ENCODE measurements around the gene DGKK. TPM values are rescaled to one million over a fixed set of nuclear protein-coding genes. Genes with fewer than 3 reads are reported as not detected.

The DGKK gene, protein sequence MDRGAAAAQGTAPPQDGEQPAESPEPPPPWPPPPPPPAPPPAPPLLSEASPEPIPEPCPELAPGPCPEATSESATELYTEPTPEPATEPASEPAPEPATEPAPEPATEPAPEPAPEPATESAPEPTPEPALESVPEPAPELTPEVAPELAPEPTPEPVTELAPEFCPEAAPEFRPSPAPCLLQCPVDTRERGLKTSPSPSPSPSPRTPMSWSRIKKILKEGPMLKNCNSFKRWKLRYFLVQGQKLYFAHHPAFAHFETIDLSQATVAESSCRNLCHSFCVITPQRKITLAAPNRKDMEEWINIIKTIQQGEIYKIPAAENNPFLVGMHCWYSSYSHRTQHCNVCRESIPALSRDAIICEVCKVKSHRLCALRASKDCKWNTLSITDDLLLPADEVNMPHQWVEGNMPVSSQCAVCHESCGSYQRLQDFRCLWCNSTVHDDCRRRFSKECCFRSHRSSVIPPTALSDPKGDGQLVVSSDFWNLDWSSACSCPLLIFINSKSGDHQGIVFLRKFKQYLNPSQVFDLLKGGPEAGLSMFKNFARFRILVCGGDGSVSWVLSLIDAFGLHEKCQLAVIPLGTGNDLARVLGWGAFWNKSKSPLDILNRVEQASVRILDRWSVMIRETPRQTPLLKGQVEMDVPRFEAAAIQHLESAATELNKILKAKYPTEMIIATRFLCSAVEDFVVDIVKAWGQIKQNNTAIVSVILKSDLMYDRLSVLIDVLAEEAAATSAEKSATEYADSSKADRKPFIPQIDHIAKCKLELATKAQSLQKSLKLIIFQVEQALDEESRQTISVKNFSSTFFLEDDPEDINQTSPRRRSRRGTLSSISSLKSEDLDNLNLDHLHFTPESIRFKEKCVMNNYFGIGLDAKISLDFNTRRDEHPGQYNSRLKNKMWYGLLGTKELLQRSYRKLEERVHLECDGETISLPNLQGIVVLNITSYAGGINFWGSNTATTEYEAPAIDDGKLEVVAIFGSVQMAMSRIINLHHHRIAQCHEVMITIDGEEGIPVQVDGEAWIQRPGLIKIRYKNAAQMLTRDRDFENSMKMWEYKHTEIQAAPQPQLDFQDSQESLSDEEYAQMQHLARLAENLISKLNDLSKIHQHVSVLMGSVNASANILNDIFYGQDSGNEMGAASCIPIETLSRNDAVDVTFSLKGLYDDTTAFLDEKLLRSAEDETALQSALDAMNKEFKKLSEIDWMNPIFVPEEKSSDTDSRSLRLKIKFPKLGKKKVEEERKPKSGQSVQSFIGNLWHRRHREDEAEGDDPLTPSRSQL
- not detected in 2 replicates for total RNA-seq (2014; rRNA removed; shearing (Covaris generic))

DNA sequence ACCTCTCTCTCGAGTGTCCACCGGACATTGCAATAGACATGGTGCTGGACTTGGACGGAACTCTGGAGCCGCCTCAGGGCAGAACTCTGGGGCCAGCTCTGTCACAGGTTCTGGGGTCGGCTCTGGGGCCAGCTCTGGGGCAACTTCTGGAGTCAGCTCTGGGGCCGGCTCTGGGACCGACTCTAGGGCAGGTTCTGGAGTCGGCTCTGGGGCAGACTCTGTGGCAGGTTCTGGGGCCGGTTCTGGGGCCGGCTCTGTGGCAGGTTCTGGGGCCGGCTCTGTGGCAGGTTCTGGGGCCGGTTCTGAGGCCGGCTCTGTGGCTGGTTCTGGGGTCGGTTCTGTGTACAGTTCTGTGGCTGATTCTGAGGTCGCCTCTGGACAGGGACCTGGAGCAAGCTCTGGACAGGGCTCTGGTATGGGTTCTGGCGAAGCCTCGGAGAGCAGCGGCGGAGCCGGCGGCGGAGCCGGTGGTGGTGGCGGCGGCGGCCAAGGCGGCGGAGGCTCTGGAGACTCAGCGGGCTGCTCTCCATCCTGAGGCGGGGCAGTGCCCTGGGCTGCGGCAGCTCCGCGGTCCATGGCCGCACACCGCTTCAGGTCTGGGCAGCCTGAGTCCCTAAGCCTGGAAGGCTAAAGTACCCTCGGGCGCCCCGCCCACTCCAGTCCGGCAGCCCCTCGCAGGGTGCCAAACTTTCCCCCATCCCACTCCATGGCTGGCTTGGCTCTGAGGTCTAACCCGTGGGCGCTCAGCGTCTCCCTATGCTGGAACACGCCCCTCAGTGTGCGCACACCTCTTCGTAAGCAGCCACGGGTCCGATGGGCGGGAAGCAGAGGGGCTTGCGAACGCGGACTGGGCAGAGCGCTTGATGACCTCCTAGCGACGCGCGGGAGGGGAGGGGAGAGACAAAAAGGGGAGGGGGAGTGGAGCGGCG, at the start of gene DGKK:
Gene DGKK (minus strand): TSS at position 723 of the 929 bp plus-strand sequence. CDS start 147 bp downstream, at position 576.
- no peak for DNase-seq (ENCODE audit: low spot score)

DNA sequence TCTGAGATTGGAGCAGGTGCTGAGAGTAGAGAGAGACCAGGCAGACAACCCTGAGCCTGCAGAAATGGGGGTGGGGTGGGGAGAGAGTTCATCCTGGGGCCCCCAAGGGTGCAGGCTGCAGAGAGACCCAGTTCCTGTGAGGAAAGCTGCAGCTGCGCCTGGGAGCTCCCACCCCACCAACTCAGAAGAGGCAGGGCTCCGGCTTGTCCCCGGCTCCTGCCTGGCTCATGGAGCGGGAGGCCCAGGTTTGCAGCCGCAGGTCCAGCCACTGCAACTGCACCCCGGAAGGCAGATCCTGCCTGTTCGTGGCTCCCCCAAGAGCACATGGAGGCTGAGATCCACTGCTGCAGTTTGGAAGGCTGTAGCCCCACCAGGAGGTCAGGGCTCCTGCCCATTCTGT, 44.2 kb upstream of the DGKK start:
- DNase-seq (ENCODE audit: low spot score), result no peak

DNA sequence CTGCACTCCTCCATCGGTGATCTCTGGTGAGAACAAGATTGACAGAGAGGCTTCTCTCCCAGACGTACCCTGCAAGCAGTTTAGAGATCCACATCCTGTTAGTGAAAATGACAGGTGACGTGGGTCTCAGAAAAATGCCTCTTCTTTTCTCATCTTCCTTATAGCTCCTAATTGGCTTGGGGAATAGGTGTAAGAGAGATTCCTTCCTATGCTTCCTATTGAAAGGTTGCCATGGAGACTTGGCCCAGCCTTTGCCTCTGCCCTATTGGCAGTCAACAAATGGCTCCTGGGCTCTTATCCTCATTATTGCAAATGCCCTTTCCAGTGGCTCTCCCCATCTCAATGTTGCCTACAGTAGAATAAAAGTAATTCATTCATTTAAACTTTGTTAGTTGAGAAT, 26.5 kb upstream of the DGKK start:
- DNase-seq (ENCODE audit: low spot score), result no peak

DNA sequence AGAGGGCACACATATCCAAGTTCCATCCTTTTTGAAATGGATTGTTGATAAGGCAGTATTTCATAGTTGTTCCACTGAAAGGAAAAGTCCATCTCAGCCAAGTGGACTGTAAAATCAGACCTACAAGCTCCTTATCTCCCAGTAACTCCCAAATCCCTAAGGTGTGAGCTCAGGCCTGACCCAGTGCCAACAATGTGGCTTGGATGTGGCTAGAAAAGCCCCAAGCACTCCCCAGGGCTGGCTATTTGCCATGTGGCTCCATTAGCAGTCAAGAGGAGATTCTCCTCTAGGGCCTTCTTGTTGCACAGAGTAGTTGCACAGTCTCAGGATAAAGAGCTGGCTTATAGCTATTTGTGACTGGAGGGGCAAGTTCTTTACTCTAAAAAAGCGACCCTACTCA, 25.0 kb upstream of the DGKK start:
- no peak for DNase-seq (ENCODE audit: low spot score)

DNA sequence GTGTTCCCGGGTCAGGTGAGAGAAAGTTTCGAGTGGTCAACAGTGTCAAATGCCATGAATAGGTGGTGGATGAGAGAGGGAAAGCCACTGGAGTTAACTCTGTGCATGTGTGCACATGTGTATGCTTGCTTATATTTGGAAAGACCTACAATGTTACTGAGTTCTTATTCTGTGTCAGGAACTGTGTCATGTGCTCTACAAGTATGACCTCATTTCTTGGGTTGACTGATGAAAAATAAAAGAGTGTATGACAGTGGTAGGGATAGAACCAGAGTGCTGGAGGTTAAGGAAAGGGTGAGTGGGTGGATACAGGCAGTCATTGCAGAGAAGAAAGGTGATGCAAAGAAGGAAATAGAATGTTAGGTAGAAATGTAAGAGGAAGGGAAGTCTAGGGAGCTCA, 22.1 kb upstream of the DGKK start:
- no peak for DNase-seq (ENCODE audit: low spot score)

DNA sequence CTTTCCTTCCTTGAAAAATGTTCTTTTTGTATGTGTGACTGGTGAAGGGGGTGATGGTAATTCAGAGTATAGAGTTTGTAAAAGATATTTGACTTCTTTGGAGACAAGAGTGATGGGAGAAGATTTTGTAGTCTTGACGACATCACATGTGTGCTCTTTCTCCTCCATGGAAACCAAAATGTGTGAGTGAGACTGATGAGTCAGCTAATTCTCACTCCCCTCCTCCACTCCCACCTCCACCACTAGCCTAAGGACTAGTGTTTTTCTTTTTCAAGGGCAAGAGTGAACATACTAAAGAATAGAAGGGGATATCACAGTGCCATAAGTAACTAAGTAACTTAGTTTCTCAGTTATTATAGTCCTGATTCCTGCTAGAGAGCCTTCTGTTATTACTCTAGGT, 14.0 kb upstream of the DGKK start:
- DNase-seq (ENCODE audit: low spot score), result no peak

DNA sequence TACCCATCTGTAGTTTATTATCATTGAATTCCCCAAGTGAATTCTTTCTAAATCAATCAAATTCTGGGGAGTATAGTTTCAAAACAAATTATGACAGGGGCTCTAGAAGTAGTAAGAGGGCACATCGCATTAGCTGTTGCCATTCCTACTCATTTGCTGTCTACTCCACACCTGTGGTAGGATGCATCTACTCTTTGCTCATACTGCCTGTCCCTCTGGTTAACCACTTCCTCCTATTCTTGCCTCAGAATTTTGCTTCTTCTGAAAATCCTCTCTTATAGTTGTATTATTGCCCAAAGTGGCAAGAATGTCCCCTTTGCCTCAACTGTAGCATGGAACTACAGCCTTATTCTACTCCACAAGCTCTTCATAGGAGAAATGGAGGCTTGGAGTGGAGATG, 12.7 kb upstream of the DGKK start:
- DNase-seq (ENCODE audit: low spot score), result no peak

DNA sequence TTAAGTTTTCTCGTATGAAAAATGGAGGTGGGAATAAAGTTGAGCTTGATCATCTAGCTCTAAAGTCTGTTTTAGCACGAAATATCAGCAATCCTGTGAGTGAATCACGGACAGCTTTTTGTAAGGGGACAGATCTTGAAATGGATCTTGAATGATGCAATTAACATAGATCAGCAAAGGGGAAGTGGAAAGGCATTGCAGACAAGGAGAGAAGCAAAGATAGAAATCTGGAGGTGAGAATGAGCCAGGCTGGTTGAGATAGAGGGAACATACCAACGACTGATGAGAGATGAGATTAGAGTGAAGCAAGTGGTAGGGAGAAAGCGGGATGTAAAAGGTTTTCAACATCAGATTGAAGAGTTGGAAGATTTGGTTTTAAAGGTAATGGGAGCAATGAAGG, 4.6 kb upstream of the DGKK start:
- DNase-seq (ENCODE audit: low spot score), result no peak

DNA sequence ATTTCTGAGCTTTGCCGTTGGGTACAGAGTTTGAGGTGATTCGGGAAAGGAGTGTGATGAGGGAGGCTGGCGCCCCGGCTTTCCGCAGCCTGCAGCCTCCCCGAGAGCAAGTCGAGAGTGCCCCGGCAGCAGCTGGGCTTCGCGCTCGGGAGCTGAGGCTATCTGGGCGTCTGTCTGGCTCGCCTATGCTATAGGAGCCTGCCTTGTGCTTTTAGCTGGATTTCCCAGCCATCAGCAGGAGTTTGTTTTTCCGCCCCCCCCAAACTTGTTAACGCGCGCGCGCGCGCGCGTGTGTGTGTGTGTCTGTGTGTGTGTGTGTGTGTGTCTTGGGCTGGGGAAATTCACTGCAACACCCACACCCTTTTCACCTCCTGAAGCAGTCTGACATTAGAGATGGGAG, 765 bp upstream of the DGKK start:
- DNase-seq (ENCODE audit: low spot score), result no peak

DNA sequence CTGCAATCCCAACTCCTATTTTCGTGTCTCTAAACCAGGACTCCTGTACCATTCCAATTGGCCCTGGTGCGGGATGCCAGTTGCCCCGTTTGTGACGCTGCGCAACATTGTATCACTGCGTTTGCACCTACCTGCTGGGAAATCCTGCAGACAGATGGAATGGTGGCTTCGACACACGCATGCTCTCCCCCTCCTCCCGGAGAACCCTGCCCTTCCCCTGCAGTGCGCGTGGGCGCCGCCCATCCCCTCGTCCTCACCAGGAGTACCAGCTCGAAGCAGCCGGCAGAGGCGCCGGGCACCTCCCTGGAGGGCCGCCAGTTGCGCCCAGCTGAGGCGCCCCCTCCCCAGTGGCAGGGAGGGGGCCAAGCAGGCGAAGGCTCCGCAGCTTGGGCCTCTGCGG, 1.4 kb downstream of the DGKK start:
- no peak for DNase-seq (ENCODE audit: low spot score)

DNA sequence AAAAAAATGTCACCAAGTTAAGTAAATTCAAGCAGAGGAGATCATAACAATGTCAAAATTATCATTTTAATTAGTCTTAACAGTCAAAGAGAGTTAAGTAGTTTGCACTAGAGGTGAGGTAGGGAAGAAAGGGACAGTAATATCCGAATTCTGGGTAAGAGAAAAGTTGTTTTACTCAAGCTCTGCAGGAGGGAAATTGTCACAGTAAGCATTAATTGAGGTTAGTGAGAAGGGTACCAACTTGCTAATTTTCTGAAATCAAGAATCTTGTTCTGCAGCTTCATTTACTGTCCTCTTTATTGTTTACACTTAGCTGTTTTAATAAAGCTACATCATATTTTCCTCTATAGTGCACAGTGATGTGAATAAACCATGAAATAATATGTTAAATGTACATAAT, 11.0 kb downstream of the DGKK start:
- DNase-seq (ENCODE audit: low spot score), result no peak

DNA sequence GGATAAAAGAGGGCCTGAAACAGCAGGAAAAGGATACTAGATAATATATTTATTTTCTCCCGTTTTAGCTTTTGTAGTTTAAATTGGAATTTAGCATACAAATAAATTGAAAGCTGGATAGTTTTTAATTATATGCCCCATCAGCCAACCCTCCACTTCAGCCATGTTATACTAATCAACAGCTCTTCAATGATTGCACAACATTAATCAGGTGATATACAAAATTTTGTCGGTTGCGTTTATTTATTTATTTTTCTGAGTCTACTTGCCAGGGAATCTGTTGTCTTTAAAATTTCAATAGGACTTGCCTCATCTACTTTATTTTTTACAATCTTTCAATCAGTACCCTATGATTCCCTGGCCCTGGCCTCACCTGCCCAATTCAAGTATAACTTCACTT, 12.1 kb downstream of the DGKK start:
- DNase-seq (ENCODE audit: low spot score), result no peak

DNA sequence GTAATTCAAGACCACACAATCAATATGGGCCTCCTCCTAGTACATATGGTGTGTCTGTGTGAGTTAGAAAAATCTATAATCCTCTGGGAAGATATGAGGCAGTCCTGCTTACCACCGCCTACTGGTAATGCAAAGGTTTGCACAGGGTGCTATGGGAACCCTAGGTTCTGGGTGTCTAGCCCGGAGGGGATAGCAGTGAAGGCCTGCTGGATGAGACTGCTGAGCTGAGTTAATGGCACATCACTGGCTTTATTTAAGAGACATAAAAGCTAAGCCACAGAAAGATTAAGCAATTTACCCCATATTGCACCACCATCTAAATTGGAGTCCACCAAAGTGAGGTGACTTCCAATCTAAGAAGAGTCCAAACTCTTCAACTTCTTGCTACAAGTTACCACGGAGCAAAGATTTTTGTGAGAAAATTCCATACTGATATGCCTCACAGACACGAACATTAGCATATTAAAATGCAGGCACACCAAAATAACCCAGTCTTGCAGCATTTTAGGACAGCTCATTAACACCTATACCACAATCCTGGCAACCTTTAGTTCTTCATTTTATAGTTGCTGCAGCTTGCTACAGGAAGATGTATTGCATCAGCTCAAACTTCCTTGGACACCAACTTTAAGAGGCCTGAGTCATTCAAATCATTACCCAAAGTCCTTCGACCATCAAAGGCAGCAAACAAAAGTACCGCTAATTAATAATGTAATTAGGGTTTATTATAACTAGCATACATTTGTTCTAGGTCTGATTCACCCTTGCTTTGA, 13.7 kb downstream of the DGKK start:
- DNase-seq (ENCODE audit: low spot score), result no peak

DNA sequence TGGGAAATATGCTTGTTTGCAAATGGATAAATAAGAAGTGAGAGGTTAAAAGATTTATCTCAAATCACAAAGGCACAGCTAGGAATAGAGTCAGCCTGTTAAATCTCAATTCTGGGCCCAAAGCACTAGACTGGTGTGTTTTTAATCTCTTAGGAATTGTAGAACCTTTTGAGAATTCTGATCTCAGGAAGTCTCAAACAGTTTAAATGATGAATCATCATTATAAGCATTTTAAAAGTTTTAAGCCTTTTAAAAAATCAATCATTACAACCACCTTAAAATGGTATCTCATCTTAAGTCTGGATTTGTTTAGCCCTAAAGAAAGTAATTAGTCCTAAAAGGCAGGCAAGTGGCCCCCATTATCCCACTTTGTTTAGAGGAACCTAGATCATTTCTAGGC, 17.8 kb downstream of the DGKK start:
- no peak for DNase-seq (ENCODE audit: low spot score)

DNA sequence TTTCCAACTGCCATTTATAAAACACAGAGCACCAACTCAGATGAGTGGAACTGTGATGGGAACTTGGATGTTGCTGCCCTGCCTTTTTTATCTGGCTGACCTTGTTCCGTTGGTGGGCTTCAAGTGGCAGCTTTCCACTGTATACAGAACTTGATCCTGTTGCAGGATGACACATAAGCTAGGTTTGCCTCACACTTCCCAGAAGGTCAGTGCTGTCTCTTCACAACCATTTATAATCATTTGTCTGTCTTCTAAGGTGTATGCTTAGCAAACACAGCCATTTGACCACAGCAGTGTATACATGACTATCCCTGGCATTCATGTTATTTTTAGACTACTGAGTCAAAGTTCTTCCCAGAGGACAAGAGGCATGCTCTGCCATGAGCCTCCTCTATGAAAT, 20.3 kb downstream of the DGKK start:
- DNase-seq (ENCODE audit: low spot score), result no peak

DNA sequence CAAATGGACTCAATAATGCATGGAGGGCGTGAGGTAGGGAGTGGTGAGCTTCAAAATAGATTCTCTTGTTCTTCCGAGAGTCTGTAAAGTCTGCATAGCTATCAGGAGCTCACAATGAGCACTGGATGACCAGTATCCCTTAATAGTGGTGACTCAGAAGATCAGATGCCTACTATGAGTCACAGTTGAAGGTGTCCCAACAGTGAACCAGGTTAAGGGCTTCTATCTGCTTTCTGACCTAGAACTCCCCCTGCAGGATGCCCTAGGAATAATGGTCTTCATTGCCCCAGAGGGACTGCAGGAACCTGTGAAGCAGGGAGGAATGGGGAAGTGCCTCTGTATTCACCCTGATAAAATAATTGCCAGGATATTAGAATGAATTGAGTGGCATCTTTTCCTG, 22.1 kb downstream of the DGKK start:
- peak; percentile 4 for DNase-seq (ENCODE audit: low spot score)

DNA sequence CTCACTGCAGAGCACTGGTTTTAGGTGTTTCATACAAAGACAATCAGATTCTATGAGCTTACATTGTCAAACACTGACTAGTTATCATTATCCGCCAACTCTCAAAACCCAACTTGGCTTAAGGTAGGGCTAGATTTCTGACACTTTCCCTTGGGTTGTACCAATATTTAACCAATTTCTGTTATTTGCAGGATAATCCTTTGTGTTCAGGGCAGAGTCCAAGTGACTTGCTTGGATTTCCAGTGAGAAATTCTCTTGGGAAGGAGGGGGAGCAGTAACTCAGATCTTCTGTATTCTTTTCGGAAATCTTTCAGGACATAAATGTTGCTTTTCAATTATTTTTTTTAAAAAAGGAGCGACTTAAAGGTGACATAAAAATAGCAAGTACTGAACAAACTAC, 23.1 kb downstream of the DGKK start:
- DNase-seq (ENCODE audit: low spot score), result no peak

DNA sequence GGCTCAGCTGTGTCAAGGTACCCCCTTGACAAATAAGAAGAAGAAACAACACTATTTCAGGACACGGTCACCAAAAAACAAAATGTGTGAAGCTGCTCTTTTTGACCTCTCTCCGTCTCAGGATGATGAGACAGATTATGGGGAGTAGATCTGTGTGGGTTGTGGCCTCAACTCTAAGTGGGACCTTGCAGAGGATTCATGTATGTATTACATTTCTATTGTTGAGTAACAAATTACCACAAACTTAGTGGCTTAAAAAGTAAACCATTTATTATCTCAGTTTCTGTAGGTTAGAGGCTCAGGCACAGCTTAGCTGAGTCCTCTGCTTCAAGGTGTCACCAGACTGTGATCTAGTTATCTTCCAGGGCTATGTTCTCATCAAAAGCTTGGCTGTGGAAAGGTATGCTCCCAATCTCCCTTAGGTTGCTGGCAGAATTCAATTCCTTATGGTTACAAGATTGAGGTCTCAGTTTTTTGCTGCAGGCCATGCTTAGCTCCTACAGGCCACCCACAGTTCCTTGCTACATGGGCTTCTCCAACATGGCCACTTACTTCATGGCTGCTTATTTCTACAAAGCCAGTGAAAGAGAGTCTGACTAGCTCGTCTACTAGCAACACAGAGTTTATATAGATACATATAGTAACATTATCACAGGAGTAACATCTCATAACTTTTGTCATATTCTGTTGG, 28.1 kb downstream of the DGKK start:
- DNase-seq (ENCODE audit: low spot score), result no peak

DNA sequence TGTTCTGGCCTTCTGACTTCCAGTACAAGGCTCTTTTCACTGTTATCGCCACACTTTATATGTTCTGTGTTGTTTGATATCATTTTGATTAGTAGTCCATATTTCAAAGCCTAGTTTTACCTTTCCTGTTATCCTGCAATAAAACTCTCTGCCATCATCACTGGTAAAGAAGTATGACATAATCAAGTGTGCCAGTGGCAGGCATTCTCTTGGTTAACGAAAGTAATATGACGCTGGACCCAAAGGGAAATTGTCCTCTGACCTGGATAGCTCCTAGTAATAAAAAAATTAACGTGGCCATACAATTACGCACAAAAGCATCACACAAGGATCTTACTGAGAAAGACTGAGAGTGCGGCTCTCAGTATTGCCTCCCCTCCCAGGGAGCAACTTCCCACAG, 33.8 kb downstream of the DGKK start:
- no peak for DNase-seq (ENCODE audit: low spot score)

DNA sequence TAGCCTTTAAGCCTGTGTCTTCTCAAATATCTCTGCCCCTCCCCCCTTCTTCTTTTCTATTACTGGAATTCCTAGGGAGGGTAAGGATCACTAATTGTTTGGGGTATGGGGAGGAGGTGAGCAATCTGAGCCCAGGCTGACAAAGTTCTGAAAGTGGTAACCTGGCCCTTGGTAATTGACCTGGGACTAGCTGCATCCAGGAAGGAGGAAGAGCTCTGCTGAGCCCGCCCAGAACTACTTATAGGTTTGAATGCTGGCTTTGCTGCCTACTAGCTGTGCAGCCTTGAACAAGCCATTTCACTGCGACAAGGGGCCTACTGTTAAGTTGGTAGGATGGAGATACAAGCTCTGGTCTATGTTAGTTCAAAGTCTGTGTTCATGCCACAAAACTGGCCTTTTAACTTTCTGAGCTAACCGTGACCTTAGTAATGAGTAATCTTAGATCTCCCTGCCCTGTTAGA, 37.8 kb downstream of the DGKK start:
- DNase-seq (ENCODE audit: low spot score), result no peak

Measured in A172 (cell line).